Activated naive CD4-positive, alpha-beta T cell treated with Interleukin-2 at 50 U/mL for 16 hours (primary cell): ENCODE results near the gene TXLNG.
"Not testable (repeated sequence)": the region's sequence is repeated elsewhere in the genome, so short reads cannot be mapped to it uniquely, and the experiment has no call there.

Experiments
- DNase-seq: peaks from one replicate; pipeline ENCODE4 v3.0.0-alpha.2; 2020

The TXLNG gene

GRCh38 chrX:16786139-16786790 is at the start of gene TXLNG:
TSS of gene TXLNG (plus strand) at chrX:16786466. CDS start at chrX:16786488, 22 bp downstream.
- peak; percentile 93 for DNase-seq

GRCh38 chrX:16737024-16737423 is 49.2 kb upstream of the TXLNG start:
- DNase-seq = no peak

- DNase-seq = no peak
Measured at GRCh38 chrX:16739574-16739973, 46.7 kb upstream of the TXLNG start.

- no peak for DNase-seq
Measured at GRCh38 chrX:16743604-16744325, 42.5 kb upstream of the TXLNG start.

- DNase-seq = no peak
Measured at GRCh38 chrX:16745102-16745501, 41.2 kb upstream of the TXLNG start.

- DNase-seq = no peak
Measured at GRCh38 chrX:16745659-16746058, 40.6 kb upstream of the TXLNG start.

GRCh38 chrX:16748425-16748824 is 37.8 kb upstream of the TXLNG start:
- no peak for DNase-seq

GRCh38 chrX:16750136-16750535 is 36.1 kb upstream of the TXLNG start:
- DNase-seq = no peak

- DNase-seq = no peak
Measured at GRCh38 chrX:16754019-16754418, 32.2 kb upstream of the TXLNG start.

GRCh38 chrX:16756724-16757123 is 29.5 kb upstream of the TXLNG start:
- DNase-seq = no peak

GRCh38 chrX:16761500-16761899 is 24.8 kb upstream of the TXLNG start:
- not testable (repeated sequence) for DNase-seq

GRCh38 chrX:16762579-16762978 is 23.7 kb upstream of the TXLNG start:
- no peak for DNase-seq

GRCh38 chrX:16765594-16765993 is 20.7 kb upstream of the TXLNG start:
- no peak for DNase-seq

- DNase-seq = no peak
Measured at GRCh38 chrX:16770970-16771482, 15.2 kb upstream of the TXLNG start.

- DNase-seq = no peak
Measured at GRCh38 chrX:16771483-16772398, 14.5 kb upstream of the TXLNG start.

GRCh38 chrX:16772460-16772859 is 13.8 kb upstream of the TXLNG start:
- no peak for DNase-seq

GRCh38 chrX:16774746-16775145 is 11.5 kb upstream of the TXLNG start:
- DNase-seq = no peak

GRCh38 chrX:16778545-16778944 is 7.7 kb upstream of the TXLNG start:
- DNase-seq = no peak

GRCh38 chrX:16778993-16779392 is 7.3 kb upstream of the TXLNG start:
- no peak for DNase-seq

GRCh38 chrX:16779815-16780214 is 6.5 kb upstream of the TXLNG start:
- DNase-seq = not testable (repeated sequence)

- no peak for DNase-seq
Measured at GRCh38 chrX:16783452-16783851, 2.8 kb upstream of the TXLNG start.

GRCh38 chrX:16784440-16784839 is 1.8 kb upstream of the TXLNG start:
- not testable (repeated sequence) for DNase-seq
